Caco-2 (cell line): ENCODE data around the gene VARS2. TPM values are rescaled to one million over a fixed set of nuclear protein-coding genes. Genes with fewer than 3 reads are reported as not detected.

Source experiments
- BruUV-seq: library from RNA; stranded (reverse); fragments of 400-500 nt; replicated peaks from 2 replicates; lab custom pipeline; 2021; lab: Mats Ljungman, UMichigan
- CTCF ChIA-PET: fragments of 300-600 bp; sonication (Branson Sonifier 250); formaldehyde crosslinking; loops from one replicate; lab custom pipeline; 2022; ENCODE audit warnings: antibody characterized with exemption; lab: Charles Lee
- POLR2A ChIA-PET: fragments of 300-600 bp; sonication (Branson Sonifier 250); formaldehyde crosslinking; loops from one replicate; lab custom pipeline; 2022; ENCODE audit warnings: antibody characterized with exemption; lab: Charles Lee
- DNase-seq, 2 experiments: peaks; one replicate each; pipeline versions ENCODE4 v3.0.0 to v3.0.0-alpha.2; 2020 to 2022
- H3K27me3 ChIP-seq: replicated peaks from 2 replicates; pipeline ENCODE4 v1.6.0; 2011; ENCODE audit warnings: low read length; ENCODE audit not compliant: control insufficient read depth, insufficient read depth
- H3K36me3 ChIP-seq: 2 replicates; pipeline ENCODE4 v1.5.1; 2011; ENCODE audit warnings: low read length; ENCODE audit not compliant: control insufficient read depth, insufficient read depth
- H3K4me1 ChIP-seq: fragments of 250-450 bp; sonication (Bioruptor Pico); 2 replicates; pipeline ENCODE4 v1.5.1; 2020; ENCODE audit warnings: mild to moderate bottlenecking
- H3K4me3 ChIP-seq: 2 replicates; pipeline ENCODE4 v1.5.1; 2011; ENCODE audit warnings: low read depth, mild to moderate bottlenecking, control low read depth, low read length
- H3K9me3 ChIP-seq: fragments of 250-450 bp; sonication (Bioruptor Pico); 2 replicates; pipeline ENCODE4 v1.5.1; 2020; ENCODE audit warnings: mild to moderate bottlenecking, moderate library complexity
- H3K27ac Mint-ChIP-seq: one replicate; pipeline ENCODE4 v1.8.0; 2022; ENCODE audit warnings: mixed read lengths; ENCODE audit not compliant: unreplicated experiment
- H3K27me3 Mint-ChIP-seq: one replicate; pipeline ENCODE4 v1.8.0; 2022; ENCODE audit warnings: mixed read lengths; ENCODE audit not compliant: insufficient read depth, unreplicated experiment
- H3K36me3 Mint-ChIP-seq: one replicate; pipeline ENCODE4 v1.8.0; 2022; ENCODE audit warnings: mild to moderate bottlenecking, mixed read lengths; ENCODE audit not compliant: insufficient read depth, unreplicated experiment
- H3K4me1 Mint-ChIP-seq: one replicate; pipeline ENCODE4 v1.8.0; 2022; ENCODE audit warnings: low read depth, mixed read lengths; ENCODE audit not compliant: unreplicated experiment
- H3K4me3 Mint-ChIP-seq: one replicate; pipeline ENCODE4 v1.8.0; 2022; ENCODE audit warnings: mild to moderate bottlenecking, moderate library complexity, mixed read lengths; ENCODE audit not compliant: unreplicated experiment
- H3K9me3 Mint-ChIP-seq: one replicate; pipeline ENCODE4 v1.8.0; 2022; ENCODE audit warnings: mixed read lengths; ENCODE audit not compliant: unreplicated experiment
- intact Hi-C: fragments of 100-400 bp; cut with micrococcal nuclease; formaldehyde crosslinking; loops from one replicate; pipeline ENCODE4 v1.10.0; 2022; ENCODE audit not compliant: unreplicated experiment
- total RNA-seq: library from RNA; stranded (reverse); gene quantifications from 2 replicates; pipeline ENCODE4 v1.2.3, GENCODE V29; 2022
- TF ChIP-seq, protein P1 (sequence below), 2 experiments: fragments of 200-600 bp in 1 of 2; IDR thresholded peaks; 1 replicate in 1 of 2; 2 replicates in 1 of 2; pipeline versions ENCODE4 v1.5.1 to v1.8.0; 2011 to 2022; ENCODE audit warnings: antibody characterized with exemption in 1 of 2, control low read depth in 1 of 2, inconsistent platforms in 1 of 2, low read depth in 1 of 2, low read length in 1 of 2, mild to moderate bottlenecking in 1 of 2, moderate library complexity in 1 of 2; ENCODE audit not compliant: insufficient read depth in 1 of 2, severe bottlenecking in 1 of 2, unreplicated experiment in 1 of 2

Gene VARS2
- total RNA-seq, 1 experiment from 2014 or later = 37.5 TPM

DNA sequence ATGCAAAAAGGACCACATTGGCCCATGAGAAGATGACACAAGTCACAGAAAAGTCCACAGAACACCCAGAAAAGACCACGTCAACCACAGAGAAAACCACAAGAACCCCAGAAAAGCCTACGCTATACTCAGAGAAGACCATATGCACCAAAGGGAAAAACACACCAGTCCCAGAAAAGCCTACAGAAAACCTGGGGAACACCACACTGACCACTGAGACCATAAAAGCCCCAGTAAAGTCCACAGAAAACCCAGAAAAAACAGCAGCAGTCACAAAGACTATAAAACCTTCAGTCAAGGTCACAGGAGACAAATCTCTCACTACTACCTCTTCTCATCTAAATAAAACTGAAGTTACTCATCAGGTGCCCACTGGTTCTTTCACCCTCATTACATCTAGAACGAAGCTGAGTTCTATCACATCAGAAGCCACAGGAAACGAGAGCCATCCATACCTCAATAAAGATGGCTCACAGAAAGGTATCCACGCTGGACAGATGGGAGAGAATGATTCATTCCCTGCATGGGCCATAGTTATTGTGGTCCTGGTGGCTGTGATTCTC lies 38.0 kb downstream of the VARS2 start:
- Histone ChIP-seq H3K4me1 (0 out of 2 replicates have a peak, but pooled peaks cover 4% of the 10 kb centered on the region), H3K4me3 (no peak overlapping the region), H3K9me3 (no peaks in the 10 kb centered on the region), H3K36me3 (no peaks in the 10 kb centered on the region), H3K27me3 (no peaks in the 10 kb centered on the region)
- Mint-ChIP-seq H3K4me1 (no peaks in the 10 kb centered on the region), H3K4me3 (no peak overlapping the region), H3K27me3 (no peaks in the 10 kb centered on the region), H3K9me3 (peaks cover 31% of the 10 kb centered on the region), H3K27ac (no peak overlapping the region), H3K36me3 (no peaks in the 10 kb centered on the region)
- DNase-seq = no peak
- intact Hi-C loops = no loop called here
- ChIA-PET CTCF (no interaction called here), POLR2A (no interaction called here)
- no TSS peak for BruUV-seq
- TF ChIP-seq, protein P1, sequence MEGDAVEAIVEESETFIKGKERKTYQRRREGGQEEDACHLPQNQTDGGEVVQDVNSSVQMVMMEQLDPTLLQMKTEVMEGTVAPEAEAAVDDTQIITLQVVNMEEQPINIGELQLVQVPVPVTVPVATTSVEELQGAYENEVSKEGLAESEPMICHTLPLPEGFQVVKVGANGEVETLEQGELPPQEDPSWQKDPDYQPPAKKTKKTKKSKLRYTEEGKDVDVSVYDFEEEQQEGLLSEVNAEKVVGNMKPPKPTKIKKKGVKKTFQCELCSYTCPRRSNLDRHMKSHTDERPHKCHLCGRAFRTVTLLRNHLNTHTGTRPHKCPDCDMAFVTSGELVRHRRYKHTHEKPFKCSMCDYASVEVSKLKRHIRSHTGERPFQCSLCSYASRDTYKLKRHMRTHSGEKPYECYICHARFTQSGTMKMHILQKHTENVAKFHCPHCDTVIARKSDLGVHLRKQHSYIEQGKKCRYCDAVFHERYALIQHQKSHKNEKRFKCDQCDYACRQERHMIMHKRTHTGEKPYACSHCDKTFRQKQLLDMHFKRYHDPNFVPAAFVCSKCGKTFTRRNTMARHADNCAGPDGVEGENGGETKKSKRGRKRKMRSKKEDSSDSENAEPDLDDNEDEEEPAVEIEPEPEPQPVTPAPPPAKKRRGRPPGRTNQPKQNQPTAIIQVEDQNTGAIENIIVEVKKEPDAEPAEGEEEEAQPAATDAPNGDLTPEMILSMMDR (IDR thresholded peaks at IDR 0.05; ENCODE audit: insufficient read depth in 1 of 2, low read depth in 1 of 2, low read length in 1 of 2, severe bottlenecking in 1 of 2, unreplicated experiment in 1 of 2) = no peak

DNA sequence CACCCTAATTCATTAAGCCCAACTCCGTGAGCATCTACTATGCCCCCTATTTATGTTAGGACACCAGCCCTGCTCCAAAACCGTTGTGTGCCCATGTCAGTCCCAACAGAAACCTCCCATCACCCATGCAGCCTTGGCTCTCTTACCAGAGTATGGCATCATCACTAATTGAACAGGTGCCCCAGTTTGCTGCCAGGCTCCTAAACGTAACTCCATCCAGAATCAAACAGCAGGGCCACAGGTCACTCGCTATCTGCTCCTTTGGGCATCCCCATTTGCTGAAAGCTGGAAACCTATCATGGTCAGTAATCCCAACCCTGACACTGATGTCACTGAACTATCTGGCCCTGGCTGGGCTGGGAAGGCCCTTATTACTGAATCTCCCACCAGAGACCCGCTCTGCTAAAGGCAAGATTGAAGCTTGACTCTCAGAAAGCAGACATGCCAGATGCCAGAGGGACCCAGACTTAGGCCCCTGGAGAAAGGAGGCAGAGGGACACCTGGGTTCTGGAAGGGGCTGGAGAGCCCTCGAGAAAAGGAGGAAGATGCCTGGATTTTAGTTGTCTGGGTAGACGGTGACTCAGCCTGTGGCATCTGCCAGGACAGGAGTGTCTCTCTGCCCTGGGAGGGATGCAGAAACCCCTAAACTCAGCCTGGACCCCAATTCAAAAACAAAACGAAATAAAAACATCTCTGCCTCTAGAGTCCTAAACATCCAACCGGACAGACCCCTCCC lies 40.8 kb downstream of the VARS2 start:
- POLR2A ChIA-PET = no interaction called here
- no TSS peak for BruUV-seq

More for the DNA sequence above, 40.8 kb downstream of the VARS2 start:
- 0 out of 2 replicates have a peak, but pooled peaks cover 4% of the 10 kb centered on the region for H3K4me1 ChIP-seq
- H3K27me3 Mint-ChIP-seq = no peaks in the 10 kb centered on the region
- H3K36me3 ChIP-seq = no peaks in the 10 kb centered on the region
- no peaks in the 10 kb centered on the region for H3K9me3 ChIP-seq
- intact Hi-C loops = no loop called here
- TF ChIP-seq, protein P1 (IDR thresholded peaks at IDR 0.05; ENCODE audit: insufficient read depth in 1 of 2, low read depth in 1 of 2, low read length in 1 of 2, severe bottlenecking in 1 of 2, unreplicated experiment in 1 of 2) = no peak
- no peak for DNase-seq
- H3K4me1 Mint-ChIP-seq = peaks cover 6% of the 10 kb centered on the region
- H3K27me3 ChIP-seq = no peaks in the 10 kb centered on the region; the same call in 1 of the 2 replicates
- peak overlapping the region; percentile 53 for H3K4me3 ChIP-seq
- CTCF ChIA-PET = interaction anchor here (0.6 to 1.2 kb wide), 4 partner anchors 12 to 116 kb away, joined by 4 to 6 read pairs (median 5); partner anchors contain the start of gene VARS2
- H3K4me3 Mint-ChIP-seq = peak overlapping the region; percentile 71
- no peaks in the 10 kb centered on the region for H3K36me3 Mint-ChIP-seq
- H3K27ac Mint-ChIP-seq = no peak overlapping the region
- peaks cover 30% of the 10 kb centered on the region for H3K9me3 Mint-ChIP-seq
